Limb (tissue), 2 donors: ENCODE results near the gene AP1M2.
A peak's percentile ranks its signal among the peaks of the same experiment; 100 is the strongest.
"Not testable (repeated sequence)": the region's sequence is repeated elsewhere in the genome, so short reads cannot be mapped to it uniquely, and the experiment has no call there.

Experiments
- DNase-seq, 2 donors: peaks; one replicate each; pipeline ENCODE4 v3.0.0-alpha.2; 2016; ENCODE audit errors: extremely low spot score in 2 of 2

AP1M2 gene

GRCh38 chr19:10565567-10566407, 21.3 kb downstream of the AP1M2 start, which contains the start of gene KRI1:
Gene KRI1, minus strand, starts transcription at chr19:10566010. Its CDS starts 11 bp downstream, at chr19:10565999.
- peak; percentile 99 for DNase-seq

GRCh38 chr19:10565028-10565566, 22.0 kb downstream of the AP1M2 start:
- peak; percentile 45 to 65 for DNase-seq

- DNase-seq = no peak
Observed at GRCh38 chr19:10562609-10563008, 24.5 kb downstream of the AP1M2 start.

- no peak for DNase-seq
Observed at GRCh38 chr19:10560154-10560553, 27.0 kb downstream of the AP1M2 start.

GRCh38 chr19:10557603-10558197, 29.4 kb downstream of the AP1M2 start:
- no peak for DNase-seq

- no peak for DNase-seq
Observed at GRCh38 chr19:10555610-10555973, 31.5 kb downstream of the AP1M2 start.

- no peak for DNase-seq
Observed at GRCh38 chr19:10554760-10555609, 32.1 kb downstream of the AP1M2 start.

- no peak for DNase-seq
Observed at GRCh38 chr19:10553943-10554381, 33.1 kb downstream of the AP1M2 start.

- no peak for DNase-seq
Observed at GRCh38 chr19:10553087-10553667, 33.9 kb downstream of the AP1M2 start.

GRCh38 chr19:10552510-10553053, 34.5 kb downstream of the AP1M2 start:
- DNase-seq = no peak

GRCh38 chr19:10551698-10552301, 35.3 kb downstream of the AP1M2 start:
- no peak for DNase-seq

- not testable (repeated sequence) for DNase-seq
Observed at GRCh38 chr19:10551006-10551405, 36.1 kb downstream of the AP1M2 start.

GRCh38 chr19:10550336-10550735, 36.8 kb downstream of the AP1M2 start:
- DNase-seq = no peak

- DNase-seq = no peak
Observed at GRCh38 chr19:10549733-10550132, 37.4 kb downstream of the AP1M2 start.

GRCh38 chr19:10548746-10549276, 38.3 kb downstream of the AP1M2 start:
- no peak for DNase-seq

GRCh38 chr19:10546817-10547216, 40.3 kb downstream of the AP1M2 start:
- no peak for DNase-seq

- no peak for DNase-seq
Observed at GRCh38 chr19:10544753-10545251, 42.3 kb downstream of the AP1M2 start.

- DNase-seq = no peak
Observed at GRCh38 chr19:10544242-10544752, 42.8 kb downstream of the AP1M2 start.

GRCh38 chr19:10543420-10544241, 43.5 kb downstream of the AP1M2 start, which contains the start of gene ATG4D:
Gene ATG4D, plus strand, starts transcription at chr19:10543904. Its CDS starts 187 bp downstream, at chr19:10544091.
- DNase-seq = peak; percentile 76 to 91
